Measurements from ENCODE around the gene MLLT3.

MLLT3 gene

GRCh38 chr9:20407013-20407412 is 215.3 kb downstream of the MLLT3 start:
- no peak for DNase-seq

DNA sequence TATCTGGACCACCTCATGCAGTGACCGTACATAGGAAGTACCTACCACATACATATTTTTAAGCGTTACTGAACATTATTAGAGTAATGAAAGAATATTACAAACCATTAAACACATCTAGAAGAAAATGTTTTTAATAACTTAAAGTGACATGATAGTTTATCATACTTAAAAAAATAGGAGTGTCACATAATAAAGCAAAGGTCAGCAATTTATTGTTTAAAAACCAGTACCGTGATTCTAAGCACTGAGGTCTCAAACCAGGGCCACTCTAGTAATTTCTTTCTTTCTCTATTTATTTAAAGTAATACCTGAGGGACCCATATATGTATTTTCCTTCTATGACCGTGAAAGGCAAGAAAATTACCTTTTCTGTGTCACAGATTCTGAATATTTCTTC is 216.0 kb downstream of the MLLT3 start:
- no peak for DNase-seq

DNA sequence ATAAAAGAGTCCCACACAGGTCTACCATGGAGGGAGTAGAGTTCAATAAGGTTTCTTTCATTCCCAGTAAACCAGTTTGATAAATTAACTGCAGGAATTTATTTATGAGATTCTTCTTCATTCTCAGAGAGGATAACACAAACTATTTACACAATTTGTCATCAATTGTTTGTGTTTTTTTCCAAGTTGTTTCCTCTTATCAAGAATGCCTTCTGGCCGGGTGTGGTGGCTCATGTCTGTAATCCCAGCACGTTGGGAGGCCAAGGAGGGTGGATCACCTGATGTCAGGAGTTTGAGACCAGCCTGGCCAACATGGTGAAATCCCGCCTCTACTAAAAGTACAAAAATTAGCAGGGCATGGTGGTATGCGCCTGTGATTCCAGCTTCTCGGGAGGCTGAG is 216.7 kb downstream of the MLLT3 start:
- no peak for DNase-seq

GRCh38 chr9:20405078-20405477 is 217.2 kb downstream of the MLLT3 start:
- DNase-seq: no peak

GRCh38 chr9:20404192-20404813 is 218.0 kb downstream of the MLLT3 start:
- DNase-seq: no peak

GRCh38 chr9:20403346-20403745 is 219.0 kb downstream of the MLLT3 start:
- DNase-seq: no peak

- no peak for DNase-seq
These were observed 219.9 kb downstream of the MLLT3 start for GRCh38 chr9:20402273-20402875.

GRCh38 chr9:20398536-20399338 is 223.6 kb downstream of the MLLT3 start:
- no peak for DNase-seq

DNA sequence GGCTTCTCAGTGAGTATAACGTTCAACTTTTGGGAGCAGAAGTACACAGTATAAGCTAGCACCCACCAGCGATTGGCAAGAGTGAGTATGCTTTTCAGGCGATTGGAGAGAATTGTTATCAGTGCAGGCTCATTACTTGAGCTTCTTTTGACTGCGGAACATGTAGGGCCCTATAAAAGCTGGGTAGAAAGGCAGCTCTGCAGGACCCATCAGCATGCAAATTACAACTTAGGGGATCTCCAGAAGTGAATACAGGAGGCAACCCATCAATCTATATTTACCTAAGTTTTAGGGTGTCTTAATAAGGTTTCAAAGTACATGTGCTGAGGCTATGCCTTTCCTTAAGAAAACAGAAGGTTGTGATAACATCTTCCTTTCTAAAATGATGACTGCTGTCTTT is 225.0 kb downstream of the MLLT3 start:
- no peak for DNase-seq

DNA sequence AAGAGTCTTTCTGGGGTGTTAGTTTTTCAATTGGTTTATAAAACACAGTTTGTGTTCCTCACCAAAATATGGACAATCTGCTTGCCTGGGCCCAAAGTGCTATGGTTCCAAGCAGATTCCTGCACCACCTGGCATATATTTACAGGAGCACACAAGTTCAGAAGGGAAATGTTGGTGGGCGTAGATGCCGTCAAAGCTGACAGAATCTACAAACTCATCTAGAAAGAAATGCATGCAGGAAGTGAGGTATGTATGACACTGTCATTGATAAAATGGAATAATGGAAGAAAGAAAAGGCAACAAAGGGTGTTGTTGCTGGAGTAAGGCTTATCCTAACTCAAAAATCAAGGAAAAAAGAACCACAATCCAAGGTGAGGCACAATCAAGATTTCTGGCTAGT is 225.8 kb downstream of the MLLT3 start:
- DNase-seq: peak; percentile 5

DNA sequence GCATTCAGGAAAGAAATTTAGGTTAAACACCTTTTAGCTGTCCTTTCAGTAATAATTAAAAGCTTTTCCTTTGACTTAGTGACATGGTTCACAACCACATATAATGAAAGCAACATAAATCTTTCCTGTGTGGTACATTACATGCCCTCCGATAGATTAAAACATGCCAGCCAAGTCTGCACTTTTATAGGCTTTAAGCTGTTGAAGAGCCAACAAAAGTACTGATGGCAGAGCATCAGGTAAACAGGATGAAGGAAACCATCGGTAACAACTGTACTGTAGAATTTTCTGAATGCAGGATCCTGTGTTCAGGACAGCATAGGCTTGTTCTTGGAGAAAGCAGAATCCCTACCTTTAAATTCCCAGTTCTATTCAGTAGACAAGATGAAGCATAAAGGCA is 226.6 kb downstream of the MLLT3 start:
- DNase-seq: no peak

GRCh38 chr9:20394969-20395368 is 227.3 kb downstream of the MLLT3 start:
- DNase-seq: no peak

GRCh38 chr9:20391208-20391607 is 231.1 kb downstream of the MLLT3 start:
- DNase-seq: no peak

GRCh38 chr9:20390400-20390799 is 231.9 kb downstream of the MLLT3 start:
- no peak for DNase-seq

DNA sequence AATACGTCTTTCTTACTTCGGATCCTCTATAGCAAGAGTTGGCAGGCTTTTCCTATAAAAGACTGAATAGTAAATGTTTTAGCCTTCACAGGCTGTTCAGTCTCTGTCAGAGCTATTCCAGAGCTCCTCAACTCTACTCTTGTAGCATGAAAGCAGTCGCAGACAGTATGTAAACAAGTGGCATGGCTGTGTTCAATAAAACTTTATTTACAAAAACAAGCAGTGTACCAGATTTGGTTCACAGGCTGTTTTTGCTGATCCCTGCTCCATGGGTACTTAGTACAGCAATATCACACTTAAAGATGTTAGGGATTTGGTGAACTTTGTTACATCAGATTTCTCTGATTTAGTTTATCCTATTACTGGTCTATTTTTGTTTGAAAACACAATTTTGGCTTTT is 235.2 kb downstream of the MLLT3 start:
- no peak for DNase-seq

DNA sequence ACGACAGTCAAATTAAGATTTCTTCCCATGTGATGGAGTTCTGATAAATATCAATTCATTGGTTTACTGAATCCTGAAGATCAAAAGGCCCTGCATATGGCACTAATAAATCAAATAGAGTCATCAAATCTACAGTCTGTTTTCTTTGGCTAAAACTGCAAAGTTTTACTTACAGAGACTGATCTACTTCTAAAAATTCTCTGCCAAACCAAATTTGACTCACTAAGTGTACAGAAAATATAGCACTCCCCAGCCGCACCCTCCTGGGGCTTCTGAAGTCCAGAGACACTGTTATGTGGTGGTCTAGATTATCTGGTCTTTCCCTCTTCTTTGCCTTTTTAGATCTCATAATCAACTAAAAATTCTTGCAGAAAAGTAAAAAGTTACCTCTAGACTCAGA is 237.7 kb downstream of the MLLT3 start:
- no peak for DNase-seq

GRCh38 chr9:20382460-20383071 is 239.7 kb downstream of the MLLT3 start:
- DNase-seq: no peak

- DNase-seq: no peak
These were observed 241.8 kb downstream of the MLLT3 start for GRCh38 chr9:20380546-20380945.

GRCh38 chr9:20379804-20380225 is 242.5 kb downstream of the MLLT3 start:
- no peak for DNase-seq

DNA sequence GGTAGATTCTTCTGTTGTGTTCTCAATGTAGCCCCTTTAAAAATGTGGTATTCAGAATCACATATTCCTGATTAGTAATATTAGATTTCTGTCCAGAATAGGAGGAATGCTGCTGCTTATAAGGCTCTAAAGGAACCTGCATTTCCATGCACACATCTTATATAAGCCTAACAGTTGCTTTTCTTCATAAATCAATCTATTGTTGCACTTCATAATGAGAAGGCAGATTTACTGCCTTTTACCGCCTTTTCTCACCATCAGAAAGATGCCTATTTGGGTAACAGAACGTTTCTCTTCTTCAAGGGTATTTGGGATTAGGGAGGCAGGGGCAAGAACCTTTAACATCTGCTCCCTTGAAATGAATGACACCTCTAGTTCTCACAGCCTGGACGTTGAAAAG is 243.4 kb downstream of the MLLT3 start:
- no peak for DNase-seq

GRCh38 chr9:20377790-20378189 is 244.5 kb downstream of the MLLT3 start:
- DNase-seq: no peak

DNA sequence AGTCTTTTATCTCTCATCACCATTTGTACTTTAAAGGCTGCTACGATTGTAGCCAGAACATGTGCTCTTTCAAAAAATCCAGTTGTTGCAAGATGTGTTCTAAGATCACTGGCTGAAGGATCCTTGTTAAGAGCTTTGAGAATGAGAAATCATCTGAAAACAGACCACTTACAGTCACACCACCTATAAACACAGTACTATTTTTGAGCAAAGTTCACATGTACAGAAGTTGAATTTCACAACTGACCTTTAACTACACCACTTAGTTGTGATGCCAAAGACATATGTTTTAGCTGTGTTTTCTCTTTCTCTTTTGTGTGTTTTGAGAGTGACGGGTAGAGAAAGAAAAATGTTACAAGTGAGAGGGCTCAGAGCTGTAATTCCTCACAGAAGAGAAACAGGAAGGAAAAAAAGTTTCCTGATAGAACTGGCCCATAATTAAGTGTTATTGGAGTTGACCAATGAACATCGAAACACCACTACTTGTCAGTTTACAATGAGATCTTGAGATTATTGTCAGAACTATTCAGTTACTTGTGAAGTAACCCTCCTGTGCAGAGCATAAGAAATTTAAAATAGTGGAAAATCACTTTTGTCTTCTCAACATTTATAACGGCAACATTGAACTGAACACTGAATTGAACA is 245.4 kb downstream of the MLLT3 start:
- DNase-seq: no peak

GRCh38 chr9:20376042-20376441 is 246.3 kb downstream of the MLLT3 start:
- DNase-seq: no peak
